Duodenal mucosa (tissue), 2 donors: ENCODE data around the gene EXOC3L4.

Source experiments
- H3K27ac ChIP-seq: one replicate; pipeline ENCODE4 v1.7.0; 2013; ENCODE audit warnings: low read depth, low read length
- H3K27me3 ChIP-seq, 2 donors: one replicate each; pipeline ENCODE4 v1.7.0; 2013; ENCODE audit warnings: low read length in 2 of 2, control low read depth in 1 of 2; ENCODE audit not compliant: insufficient read depth in 2 of 2, control insufficient read depth in 1 of 2
- H3K36me3 ChIP-seq, 2 donors: one replicate each; pipeline ENCODE4 v1.7.0; 2013; ENCODE audit warnings: low read length in 2 of 2, control low read depth in 1 of 2; ENCODE audit not compliant: insufficient read depth in 2 of 2, control insufficient read depth in 1 of 2
- H3K4me1 ChIP-seq, 2 donors: one replicate each; pipeline ENCODE4 v1.7.0; 2013; ENCODE audit warnings: low read length in 2 of 2, control low read depth in 1 of 2; ENCODE audit not compliant: insufficient read depth in 2 of 2, control insufficient read depth in 1 of 2
- H3K4me3 ChIP-seq, 2 donors: one replicate each; pipeline ENCODE4 v1.7.0; 2013; ENCODE audit warnings: low read length in 2 of 2, low read depth in 1 of 2
- H3K9ac ChIP-seq, 2 donors: one replicate each; pipeline ENCODE4 v1.7.0; 2013; ENCODE audit warnings: low read length in 2 of 2, low read depth in 1 of 2
- H3K9me3 ChIP-seq, 2 donors: one replicate each; pipeline ENCODE4 v1.7.0; 2013; ENCODE audit warnings: low read length in 2 of 2, control low read depth in 1 of 2; ENCODE audit not compliant: control insufficient read depth in 1 of 2

The EXOC3L4 gene

DNA sequence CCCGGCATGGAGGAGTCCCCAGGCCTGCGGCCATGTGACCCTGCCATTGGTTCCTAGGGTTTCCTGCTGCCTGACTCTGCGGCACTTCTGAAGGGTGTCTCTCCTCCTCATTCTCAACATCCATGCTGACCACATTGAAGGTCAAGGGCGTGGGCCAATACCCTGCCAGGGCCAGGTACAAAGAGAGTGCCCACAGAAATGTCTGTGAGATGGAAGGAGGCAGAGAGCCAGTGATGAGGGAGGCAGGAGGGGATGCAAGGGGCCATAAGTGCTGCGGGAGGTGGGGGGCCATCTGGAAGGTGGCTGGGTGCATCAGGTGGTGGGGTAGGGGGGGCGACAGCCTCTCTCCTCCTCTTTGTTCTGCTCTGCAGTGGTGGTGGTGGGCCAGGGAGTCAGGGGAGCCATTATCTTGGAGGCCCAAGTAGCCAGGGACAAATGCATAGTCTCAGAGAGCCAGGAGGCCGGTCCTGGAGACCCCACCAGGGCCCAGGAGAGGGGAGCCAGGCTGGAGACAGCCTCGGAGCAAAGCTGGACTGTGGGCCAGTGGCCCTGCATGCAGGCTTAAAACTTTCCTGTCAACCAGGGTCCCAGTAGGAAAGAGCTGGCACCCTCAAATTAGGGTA lies 24.2 kb upstream of the EXOC3L4 start:
- no peaks in the 10 kb centered on the region for H3K36me3 ChIP-seq
- H3K9me3 ChIP-seq = no peaks in the 10 kb centered on the region
- peaks cover 18 to 31% of the 10 kb centered on the region in 2 donors for H3K4me1 ChIP-seq
- no peak overlapping the region for H3K4me3 ChIP-seq
- H3K9ac ChIP-seq = no peak overlapping the region
- H3K27ac ChIP-seq = no peak overlapping the region
- no peaks in the 10 kb centered on the region for H3K27me3 ChIP-seq

DNA sequence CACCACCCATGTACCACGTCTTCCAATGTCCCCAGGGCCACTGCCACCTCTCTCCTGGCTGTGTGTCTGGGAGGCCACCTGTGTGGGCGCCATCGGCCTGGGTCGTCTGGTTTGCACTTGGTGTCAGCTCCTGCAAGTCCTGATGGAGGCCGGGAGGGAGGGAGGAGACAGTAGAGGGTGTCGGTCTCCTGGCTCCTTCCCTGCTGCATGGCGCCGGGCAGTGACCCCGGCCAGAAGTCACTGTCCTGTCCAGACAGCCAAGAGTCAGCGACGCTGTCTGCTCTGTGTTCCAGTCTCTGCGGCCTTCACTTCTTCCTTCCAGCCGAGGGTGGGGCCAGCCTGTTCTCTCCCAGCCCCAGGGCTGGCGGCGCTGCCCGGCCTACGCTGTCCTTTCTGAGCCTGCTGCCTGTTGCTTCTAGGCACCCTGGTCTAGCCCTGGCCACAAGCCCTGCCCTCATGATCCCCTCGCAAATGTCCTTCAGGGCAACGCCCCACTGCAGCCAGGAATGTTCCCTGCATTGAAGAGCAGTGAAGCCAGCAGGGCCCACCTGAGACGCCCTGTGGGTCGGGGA lies 23.5 kb upstream of the EXOC3L4 start:
- no peak overlapping the region for H3K4me3 ChIP-seq
- no peaks in the 10 kb centered on the region for H3K36me3 ChIP-seq
- peaks cover 18 to 31% of the 10 kb centered on the region in 2 donors for H3K4me1 ChIP-seq
- no peaks in the 10 kb centered on the region for H3K27me3 ChIP-seq
- H3K9ac ChIP-seq = no peak overlapping the region
- no peaks in the 10 kb centered on the region for H3K9me3 ChIP-seq
- no peak overlapping the region for H3K27ac ChIP-seq

DNA sequence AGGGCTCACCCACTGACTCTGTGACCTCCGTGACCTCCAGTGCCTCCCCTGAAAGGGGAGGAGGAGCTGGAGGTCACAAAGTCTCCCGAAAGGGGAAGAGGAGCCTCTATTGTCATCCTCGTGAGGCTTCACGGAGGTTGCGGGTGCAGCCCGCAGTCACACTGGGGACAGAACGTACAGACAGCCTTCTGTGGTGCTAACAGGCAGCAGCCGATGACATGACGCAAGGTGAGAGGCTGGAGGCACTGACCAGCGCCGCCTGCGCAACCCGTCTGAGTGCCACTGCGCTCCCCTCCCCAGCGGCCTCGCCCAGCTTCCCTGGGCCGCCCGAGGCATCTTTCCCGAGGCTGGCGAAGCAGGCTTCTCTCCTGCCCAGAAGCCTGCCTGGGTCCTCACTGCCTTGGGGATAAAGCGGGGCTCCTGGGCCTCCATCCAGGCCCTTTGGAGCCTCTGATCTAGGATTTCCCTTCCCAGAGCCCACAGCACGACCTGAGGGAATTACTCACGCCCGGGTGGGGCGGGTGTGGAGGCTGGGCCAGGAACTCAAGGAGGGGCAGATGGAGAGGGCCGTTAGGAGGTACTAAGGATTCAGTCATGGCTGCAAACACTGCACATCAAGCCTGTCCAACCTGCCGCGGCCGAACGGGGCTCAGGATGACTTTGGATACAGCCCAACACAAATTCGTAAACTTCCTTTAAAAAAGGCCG lies 22.8 kb upstream of the EXOC3L4 start:
- Histone ChIP-seq H3K27ac (no peak overlapping the region), H3K9ac (no peak overlapping the region), H3K4me1 (peaks cover 18 to 24% of the 10 kb centered on the region in 2 donors), H3K4me3 (no peak overlapping the region), H3K27me3 (no peaks in the 10 kb centered on the region), H3K9me3 (no peaks in the 10 kb centered on the region), H3K36me3 (no peaks in the 10 kb centered on the region)

DNA sequence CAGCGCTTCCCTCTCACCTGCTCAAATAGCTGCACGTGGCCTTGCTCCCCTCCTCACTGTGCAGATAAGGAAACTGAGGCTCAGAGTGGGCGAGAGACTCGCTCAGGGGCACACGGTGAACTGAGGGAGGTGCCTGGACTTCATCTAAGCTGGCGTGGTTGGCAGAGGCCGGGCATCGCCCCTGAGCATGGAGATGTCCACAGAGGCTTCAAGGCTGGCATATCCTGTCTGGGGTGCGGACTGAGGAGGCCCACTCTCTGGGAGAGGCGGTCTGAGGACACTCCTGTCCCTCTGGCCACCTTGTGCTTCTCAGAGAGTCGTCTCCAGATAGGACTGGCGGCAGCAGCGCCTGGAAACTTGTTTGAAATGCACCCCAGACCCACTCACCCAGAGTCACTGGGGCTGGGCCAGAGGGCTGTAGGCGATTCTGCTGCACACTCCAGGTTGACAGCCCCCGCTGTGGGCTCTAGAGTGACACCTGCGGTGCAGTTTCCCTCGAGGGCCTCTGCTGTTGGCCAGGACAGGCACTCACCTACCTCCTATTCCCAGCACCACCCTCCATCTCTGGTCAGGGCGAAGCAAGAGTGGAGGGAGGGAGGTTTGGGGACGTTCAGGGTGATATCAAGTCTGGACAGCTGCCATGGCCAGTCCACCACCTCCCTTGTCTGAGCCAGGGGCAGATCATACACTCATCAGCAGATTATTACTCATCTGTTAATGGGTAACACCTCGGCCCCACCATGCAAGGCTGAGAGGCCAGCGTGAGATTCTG lies 21.7 kb upstream of the EXOC3L4 start:
- no peaks in the 10 kb centered on the region for H3K36me3 ChIP-seq
- no peaks in the 10 kb centered on the region for H3K9me3 ChIP-seq
- H3K27ac ChIP-seq = no peak overlapping the region
- no peak overlapping the region for H3K4me3 ChIP-seq
- H3K27me3 ChIP-seq = no peaks in the 10 kb centered on the region
- H3K9ac ChIP-seq = no peak overlapping the region
- H3K4me1 ChIP-seq = peaks cover 18 to 21% of the 10 kb centered on the region in 2 donors

DNA sequence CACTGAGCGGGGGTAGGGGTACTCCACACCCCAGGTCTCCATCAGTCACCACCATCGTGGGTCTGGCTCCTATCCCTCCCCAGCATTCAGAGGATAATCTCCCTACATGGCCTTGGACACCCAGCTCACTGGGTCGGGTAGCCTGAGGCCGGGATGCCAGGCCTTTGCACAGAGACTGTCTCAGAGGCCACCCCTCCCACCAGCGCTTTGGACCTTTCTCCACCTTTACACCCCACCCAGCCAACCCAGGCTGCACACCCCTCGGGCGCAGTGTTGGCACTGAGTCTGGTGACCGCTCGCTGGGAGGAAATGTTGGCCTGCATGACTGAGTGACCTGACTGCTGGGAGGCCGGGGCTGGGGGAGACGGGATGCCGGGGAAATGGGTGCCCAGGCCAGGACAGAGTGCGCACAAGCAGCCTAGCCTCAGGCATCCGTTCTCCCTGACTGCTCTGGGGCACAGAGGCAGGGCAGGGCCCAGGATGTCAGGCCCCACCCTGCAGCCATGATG lies 21.1 kb upstream of the EXOC3L4 start:
- Histone ChIP-seq H3K4me1 (peaks cover 14 to 18% of the 10 kb centered on the region in 2 donors), H3K4me3 (no peak overlapping the region), H3K36me3 (no peaks in the 10 kb centered on the region), H3K9me3 (no peaks in the 10 kb centered on the region), H3K9ac (no peak overlapping the region), H3K27ac (no peak overlapping the region), H3K27me3 (no peaks in the 10 kb centered on the region)

DNA sequence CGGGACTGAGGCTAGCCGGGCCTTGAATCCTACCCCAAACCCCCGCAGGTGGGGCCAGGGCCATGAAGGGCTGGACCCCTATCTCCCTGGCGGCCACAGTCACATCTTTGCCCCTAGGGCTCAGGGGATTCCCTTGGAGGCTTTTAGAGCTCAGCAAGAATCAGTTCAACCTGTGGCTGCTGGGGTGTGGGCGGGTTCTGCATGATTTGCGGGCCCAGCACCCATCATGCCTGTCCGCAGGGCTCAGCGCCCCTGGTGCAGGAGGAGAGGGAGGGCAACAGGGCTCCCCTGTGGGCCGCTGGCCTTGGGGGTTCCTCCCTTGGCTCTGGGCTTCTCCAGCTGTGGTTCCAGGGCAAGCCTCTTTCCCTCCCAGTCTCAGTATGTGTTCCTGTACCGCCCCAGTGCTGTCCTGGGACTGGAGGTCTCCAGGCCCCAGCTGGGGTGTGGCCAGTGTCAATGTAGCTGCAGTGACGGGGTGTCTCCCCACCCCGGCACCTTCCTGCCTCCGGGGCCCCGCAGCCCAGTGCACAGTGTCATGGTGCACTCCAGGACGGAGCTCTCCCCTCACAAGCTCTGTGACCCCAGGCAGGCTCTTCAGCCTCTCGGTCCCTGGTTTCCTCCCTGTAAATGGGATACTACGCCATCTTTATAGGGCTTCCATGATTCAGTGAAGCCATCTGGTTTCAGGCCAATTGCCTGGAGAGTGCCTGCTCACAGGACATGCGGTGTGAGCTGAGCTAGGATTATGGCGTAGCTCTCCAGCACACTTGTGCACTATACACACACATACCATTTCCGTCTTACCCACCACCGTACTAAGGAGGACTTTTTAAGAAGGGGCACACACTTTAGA lies 20.4 kb upstream of the EXOC3L4 start:
- Histone ChIP-seq H3K4me3 (no peak overlapping the region), H3K9ac (no peak overlapping the region)

DNA sequence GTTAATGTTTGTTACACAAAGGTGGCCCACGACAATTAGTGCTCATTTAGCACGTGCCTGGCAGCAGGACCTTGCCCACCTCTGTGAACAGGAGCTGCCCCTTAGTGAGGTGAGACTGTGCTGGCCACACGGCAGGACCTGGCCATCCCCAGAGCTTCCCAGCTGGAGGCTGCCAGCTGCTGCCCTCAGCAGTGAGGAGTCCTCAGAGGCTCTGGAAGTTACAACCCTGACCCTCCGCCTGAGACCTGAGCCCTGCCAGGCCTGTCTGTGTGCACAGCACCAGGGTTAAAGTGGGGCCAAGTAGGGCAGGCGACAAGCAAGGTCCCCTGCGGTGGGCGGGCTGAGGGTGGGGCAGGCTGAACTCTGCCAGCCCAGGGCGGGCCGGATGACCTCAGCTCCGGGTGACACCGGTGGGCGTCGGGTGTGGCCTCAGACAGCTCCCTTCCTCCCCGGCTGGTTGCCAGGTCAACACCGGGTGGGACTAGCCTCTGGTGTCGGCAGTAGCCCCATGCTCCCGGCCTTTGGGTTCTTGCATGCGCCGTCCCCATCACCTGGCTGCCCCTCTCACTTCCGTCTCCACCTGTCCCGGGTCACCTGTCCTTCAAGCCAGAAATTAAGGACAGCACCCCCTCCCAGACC lies 19.7 kb upstream of the EXOC3L4 start:
- Histone ChIP-seq H3K27ac (no peak overlapping the region), H3K27me3 (no peaks in the 10 kb centered on the region), H3K36me3 (no peaks in the 10 kb centered on the region), H3K9ac (peak overlapping the region; percentile 24 to 25), H3K4me3 (peak overlapping the region; percentile 23 to 29), H3K4me1 (peaks cover 10 to 12% of the 10 kb centered on the region in 2 donors), H3K9me3 (no peaks in the 10 kb centered on the region)

More for the DNA sequence above, 20.4 kb upstream of the EXOC3L4 start:
- Histone ChIP-seq H3K36me3 (no peaks in the 10 kb centered on the region), H3K9me3 (no peaks in the 10 kb centered on the region), H3K27me3 (no peaks in the 10 kb centered on the region), H3K27ac (no peak overlapping the region), H3K4me1 (peaks cover 10 to 12% of the 10 kb centered on the region in 2 donors)

DNA sequence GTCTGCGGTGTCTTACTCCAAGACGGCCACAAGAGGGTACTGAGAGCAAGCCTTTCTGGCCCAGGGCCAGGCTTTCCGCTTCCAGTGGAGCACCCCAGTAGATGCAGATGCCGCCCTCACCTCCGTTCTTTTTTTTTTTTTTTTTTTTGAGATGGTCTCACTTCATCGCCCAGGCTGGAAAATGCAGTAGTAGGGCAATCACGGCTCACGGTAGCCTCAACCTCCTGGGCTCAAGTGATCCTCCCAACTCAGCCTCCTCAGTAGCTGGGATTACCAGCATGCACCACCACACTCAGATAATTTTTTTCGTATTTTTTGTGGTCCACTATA lies 16.1 kb upstream of the EXOC3L4 start:
- no peaks in the 10 kb centered on the region for H3K36me3 ChIP-seq
- peaks cover 5 to 7% of the 10 kb centered on the region in 2 donors for H3K4me1 ChIP-seq
- no peak overlapping the region for H3K27ac ChIP-seq
- H3K27me3 ChIP-seq = peaks cover 3 to 7% of the 10 kb centered on the region in 2 donors
- no peak overlapping the region for H3K4me3 ChIP-seq
- H3K9ac ChIP-seq = no peak overlapping the region
- H3K9me3 ChIP-seq = no peaks in the 10 kb centered on the region

DNA sequence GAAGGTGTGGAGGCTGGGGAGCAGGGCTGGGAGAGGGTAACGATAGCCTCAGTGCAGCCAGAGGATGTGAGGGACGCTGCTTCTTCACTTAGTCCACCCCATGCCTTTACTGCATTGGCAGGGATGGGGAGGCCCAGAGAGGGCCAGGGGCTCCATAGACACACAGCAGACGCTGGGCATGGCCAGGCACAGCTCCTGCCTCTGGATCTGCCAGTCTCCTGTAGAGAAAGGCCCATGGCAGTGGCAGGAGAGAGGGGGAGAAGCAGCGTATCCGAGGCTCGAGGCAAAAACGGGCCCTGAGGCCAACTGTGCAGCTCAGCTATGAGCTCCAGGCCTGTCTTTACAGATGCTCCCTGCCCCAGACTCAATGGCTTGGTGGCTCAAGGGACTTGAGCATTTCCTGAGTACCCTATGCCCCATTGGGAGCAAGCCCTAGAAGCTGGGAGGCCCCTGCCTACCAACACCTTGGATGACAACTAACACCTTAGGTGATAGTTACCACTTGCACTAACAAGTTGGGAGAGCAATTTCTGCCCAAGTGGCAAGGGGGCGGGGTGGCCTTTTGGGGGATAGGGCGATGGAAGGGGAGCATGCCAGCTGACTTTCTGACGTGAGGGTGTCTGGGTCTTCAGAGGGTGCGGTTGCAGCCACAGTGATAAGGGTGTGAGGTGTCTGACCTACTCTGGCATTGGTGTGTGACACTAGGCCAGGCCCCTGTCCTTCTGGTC lies 15.5 kb upstream of the EXOC3L4 start:
- Histone ChIP-seq H3K27me3 (peaks cover 6 to 7% of the 10 kb centered on the region in 2 donors), H3K4me1 (peaks cover 5 to 7% of the 10 kb centered on the region in 2 donors), H3K9me3 (no peaks in the 10 kb centered on the region), H3K9ac (no peak overlapping the region), H3K36me3 (no peaks in the 10 kb centered on the region), H3K27ac (no peak overlapping the region), H3K4me3 (no peak overlapping the region)
